ENCODE data around the gene CELSR2. TPM values are rescaled to one million over a fixed set of nuclear protein-coding genes. Genes with fewer than 3 reads are reported as not detected.
A peak's percentile ranks its signal among the peaks of the same experiment; 100 is the strongest.

The CELSR2 gene
- polyA plus RNA-seq, 3 donors, result 0.03 to 0.97 (median 0.04) TPM

DNA sequence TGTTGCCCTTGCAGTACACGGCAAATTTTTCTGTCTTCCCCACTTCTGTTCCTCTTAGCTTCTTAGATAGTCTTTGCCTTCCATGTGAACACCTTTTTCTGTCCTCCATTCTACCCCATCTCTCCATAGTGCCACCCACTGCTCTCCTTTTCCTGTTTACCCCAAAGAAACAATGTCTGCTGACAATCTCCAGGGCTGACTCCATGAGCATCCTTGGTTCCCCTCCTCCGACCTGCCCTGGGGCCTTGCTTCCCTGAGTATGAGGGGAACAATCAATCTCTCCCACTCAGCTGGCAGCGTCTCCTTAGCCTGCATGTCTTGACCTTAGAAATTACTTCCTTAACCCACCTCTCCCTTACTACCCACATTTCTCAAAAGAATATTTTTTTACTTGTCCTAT is 69.8 kb downstream of the CELSR2 start:
- peaks cover 0 to 7% (median 6%) of the 10 kb centered on the region in 3 donors for H3K27me3 Mint-ChIP-seq (ENCODE audit: low read depth in 3 of 3)
- Histone ChIP-seq H3K4me1 (ENCODE audit: control insufficient read depth in 1 of 2, insufficient read depth in 2 of 2, low read length in 2 of 2) (no peaks in the 10 kb centered on the region), H2AFZ (ENCODE audit: insufficient read depth, low read depth, low read length, poor library complexity, severe bottlenecking) (no peak overlapping the region), H3K4me3 (replicated peaks in 1 of 3; ENCODE audit: low read depth in 2 of 3, low read length in 3 of 3) (no peak overlapping the region), H3K79me2 (ENCODE audit: insufficient read depth, low read length) (no peaks in the 10 kb centered on the region), H3K36me3 (replicated peaks in 1 of 2; ENCODE audit: control insufficient read depth in 1 of 2, insufficient read depth in 2 of 2, low read length in 2 of 2) (peaks cover 98 to 100% of the 10 kb centered on the region in 2 donors), H3K4me2 (replicated peaks; ENCODE audit: extremely low read depth, low read length, poor library complexity, severe bottlenecking) (no peak overlapping the region), H3K27ac (ENCODE audit: low read depth in 1 of 2, low read length in 2 of 2) (no peak overlapping the region), H3K27me3 (ENCODE audit: control insufficient read depth in 2 of 2, insufficient read depth in 2 of 2, low read length in 2 of 2) (no peaks in the 10 kb centered on the region), H4K20me1 (ENCODE audit: insufficient read depth, low read length) (no peaks in the 10 kb centered on the region), H3K9ac (ENCODE audit: insufficient read depth, low read length, poor library complexity, severe bottlenecking) (no peak overlapping the region), H3K9me3 (replicated peaks in 1 of 2; ENCODE audit: control insufficient read depth in 1 of 2, insufficient read depth in 1 of 2, low read length in 2 of 2) (no peaks in the 10 kb centered on the region)
- H3K36me3 Mint-ChIP-seq, result peaks cover 94 to 99% of the 10 kb centered on the region in 2 donors
- no peaks in the 10 kb centered on the region for H3K4me1 Mint-ChIP-seq
- intact Hi-C loops (cut with micrococcal nuclease), result no loop called here
- WGBS (ENCODE audit: insufficient coverage), result 96% methylated on average over 3 of the region's 3 CpGs
- TF ChIP-seq, protein P1, sequence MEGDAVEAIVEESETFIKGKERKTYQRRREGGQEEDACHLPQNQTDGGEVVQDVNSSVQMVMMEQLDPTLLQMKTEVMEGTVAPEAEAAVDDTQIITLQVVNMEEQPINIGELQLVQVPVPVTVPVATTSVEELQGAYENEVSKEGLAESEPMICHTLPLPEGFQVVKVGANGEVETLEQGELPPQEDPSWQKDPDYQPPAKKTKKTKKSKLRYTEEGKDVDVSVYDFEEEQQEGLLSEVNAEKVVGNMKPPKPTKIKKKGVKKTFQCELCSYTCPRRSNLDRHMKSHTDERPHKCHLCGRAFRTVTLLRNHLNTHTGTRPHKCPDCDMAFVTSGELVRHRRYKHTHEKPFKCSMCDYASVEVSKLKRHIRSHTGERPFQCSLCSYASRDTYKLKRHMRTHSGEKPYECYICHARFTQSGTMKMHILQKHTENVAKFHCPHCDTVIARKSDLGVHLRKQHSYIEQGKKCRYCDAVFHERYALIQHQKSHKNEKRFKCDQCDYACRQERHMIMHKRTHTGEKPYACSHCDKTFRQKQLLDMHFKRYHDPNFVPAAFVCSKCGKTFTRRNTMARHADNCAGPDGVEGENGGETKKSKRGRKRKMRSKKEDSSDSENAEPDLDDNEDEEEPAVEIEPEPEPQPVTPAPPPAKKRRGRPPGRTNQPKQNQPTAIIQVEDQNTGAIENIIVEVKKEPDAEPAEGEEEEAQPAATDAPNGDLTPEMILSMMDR (IDR thresholded peaks at IDR 0.05), result no peak
- no peak overlapping the region for H3K27ac Mint-ChIP-seq
- H3K4me3 Mint-ChIP-seq, result no peak overlapping the region
- no peak for DNase-seq
- peaks cover 0 to 4% (median 0%) of the 10 kb centered on the region in 7 donors for H3K9me3 Mint-ChIP-seq

DNA sequence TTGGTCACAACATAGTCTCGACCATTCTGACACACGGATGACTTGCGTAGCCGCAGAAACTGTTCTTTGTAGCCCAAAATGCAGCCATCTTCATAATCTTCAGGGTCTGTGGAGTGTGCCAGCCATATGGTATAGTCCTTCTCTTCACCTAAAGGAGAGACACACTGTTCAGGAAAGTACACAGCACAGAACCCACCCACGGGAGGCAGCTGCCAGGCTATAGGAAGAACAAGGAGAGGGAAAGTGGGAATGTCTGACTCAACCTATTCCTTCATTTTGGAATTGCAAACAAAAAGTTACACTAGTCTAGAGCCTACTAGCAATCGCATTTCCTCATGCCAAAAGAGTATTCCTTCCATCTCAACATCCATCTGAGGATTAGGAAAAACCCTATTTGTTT is 73.6 kb downstream of the CELSR2 start:
- no peaks in the 10 kb centered on the region for H3K4me1 Mint-ChIP-seq
- no peak overlapping the region for H3K27ac ChIP-seq (ENCODE audit: low read depth in 1 of 2, low read length in 2 of 2)
- TF ChIP-seq, protein P1 (IDR thresholded peaks at IDR 0.05), result no peak
- peak overlapping the region in 1 of 7 donors; percentile 51 for H3K27ac Mint-ChIP-seq
- no peaks in the 10 kb centered on the region for H3K9me3 Mint-ChIP-seq
- no peak overlapping the region for H3K4me3 ChIP-seq (replicated peaks in 1 of 3; ENCODE audit: low read depth in 2 of 3, low read length in 3 of 3)
- no peak overlapping the region for H3K4me3 Mint-ChIP-seq
- no peak overlapping the region for H3K4me2 ChIP-seq (replicated peaks; ENCODE audit: extremely low read depth, low read length, poor library complexity, severe bottlenecking)
- H3K79me2 ChIP-seq (ENCODE audit: insufficient read depth, low read length), result no peaks in the 10 kb centered on the region
- no peaks in the 10 kb centered on the region for H3K9me3 ChIP-seq (replicated peaks in 1 of 2; ENCODE audit: control insufficient read depth in 1 of 2, insufficient read depth in 1 of 2, low read length in 2 of 2)
- H4K20me1 ChIP-seq (ENCODE audit: insufficient read depth, low read length), result no peaks in the 10 kb centered on the region
- no peak overlapping the region for H2AFZ ChIP-seq (ENCODE audit: insufficient read depth, low read depth, low read length, poor library complexity, severe bottlenecking)
- H3K4me1 ChIP-seq (ENCODE audit: control insufficient read depth in 1 of 2, insufficient read depth in 2 of 2, low read length in 2 of 2), result no peaks in the 10 kb centered on the region
- H3K36me3 ChIP-seq (replicated peaks in 1 of 2; ENCODE audit: control insufficient read depth in 1 of 2, insufficient read depth in 2 of 2, low read length in 2 of 2), result peaks cover 93 to 94% of the 10 kb centered on the region in 2 donors
- no peaks in the 10 kb centered on the region for H3K27me3 ChIP-seq (ENCODE audit: control insufficient read depth in 2 of 2, insufficient read depth in 2 of 2, low read length in 2 of 2)
- intact Hi-C loops (cut with micrococcal nuclease), result no loop called here
- H3K9ac ChIP-seq (ENCODE audit: insufficient read depth, low read length, poor library complexity, severe bottlenecking), result no peak overlapping the region
- H3K36me3 Mint-ChIP-seq, result peaks cover 86 to 96% of the 10 kb centered on the region in 2 donors
- no peak for DNase-seq
- H3K27me3 Mint-ChIP-seq (ENCODE audit: low read depth in 3 of 3), result peaks cover 0 to 5% (median 0%) of the 10 kb centered on the region in 3 donors
- 100% methylated on average over 4 of the region's 6 CpGs for WGBS (ENCODE audit: insufficient coverage)

Other genes starting within 250 kb of the CELSR2 start
- gene WDR47, start 207.4 kb upstream of the CELSR2 start, polyA plus RNA-seq, result 1 to 10 TPM; 5.2 to 7.6 (median 6.0) TPM
- 10 to 100 TPM in 1 of 3 donors, 1 to 10 TPM in 2; 1.2 to 17.7 (median 5.2) TPM for gene TAF13, start 173.5 kb upstream of the CELSR2 start, polyA plus RNA-seq
- 10 to 100 TPM; 39.2 to 50.8 (median 43.3) TPM for gene TMEM167B, start 158.8 kb upstream of the CELSR2 start, polyA plus RNA-seq
- gene ELAPOR1, start 135.4 kb upstream of the CELSR2 start, polyA plus RNA-seq, result under 1 TPM in 1 of 3 donors, not detected in 2; 0.12 TPM
- 100 to 1,000 TPM in 1 of 3 donors, 10 to 100 TPM in 2; 70.1 to 107 (median 99.1) TPM for gene SARS1, start 35.6 kb upstream of the CELSR2 start, polyA plus RNA-seq
- 10 to 100 TPM in 1 of 3 donors, 1 to 10 TPM in 2; 5.8 to 25.5 (median 7.1) TPM for gene PSRC1, start 33.6 kb downstream of the CELSR2 start, polyA plus RNA-seq
- under 1 TPM in 1 of 3 donors, not detected in 2; 0.13 TPM for gene MYBPHL, start 57.5 kb downstream of the CELSR2 start, polyA plus RNA-seq
- gene SORT1, start 148.4 kb downstream of the CELSR2 start, polyA plus RNA-seq, result 10 to 100 TPM; 21.3 to 41.1 (median 35.3) TPM
- 100 to 1,000 TPM in 2 of 3 donors, 10 to 100 TPM in 1; 36.6 to 119 (median 118) TPM for gene PSMA5, start 176.9 kb downstream of the CELSR2 start, polyA plus RNA-seq
- gene SYPL2, start 217.0 kb downstream of the CELSR2 start, polyA plus RNA-seq, result under 1 TPM in 2 of 3 donors, not detected in 1; 0.03 to 0.12 TPM
- gene ATXN7L2, start 234.4 kb downstream of the CELSR2 start, polyA plus RNA-seq, result 1 to 10 TPM; 1.1 to 3.6 (median 1.7) TPM
- 10 to 100 TPM in 1 of 3 donors, 1 to 10 TPM in 2; 1.4 to 13.2 (median 4.2) TPM for gene CYB561D1, start 244.6 kb downstream of the CELSR2 start, polyA plus RNA-seq

Data from CD14-positive monocyte (primary cell).